Activated CD4-positive, alpha-beta T cell treated with anti-CD3 and anti-CD28 coated beads for 24 hours (primary cell): ENCODE results near the gene GALNT9.
"Not testable (repeated sequence)": the region's sequence is repeated elsewhere in the genome, so short reads cannot be mapped to it uniquely, and the experiment has no call there.

Experiments
- DNase-seq, 2 donors: peaks; one replicate each; pipeline ENCODE4 v3.0.0-alpha.2; 2020; ENCODE audit warnings: low read depth in 2 of 2

GALNT9 gene

GRCh38 chr12:132279930-132280329 lies 49.5 kb downstream of the GALNT9 start:
- DNase-seq, result no peak

- no peak for DNase-seq
Measured at GRCh38 chr12:132279184-132279889, 50.1 kb downstream of the GALNT9 start.

- no peak for DNase-seq
Measured at GRCh38 chr12:132278401-132279183, 50.8 kb downstream of the GALNT9 start.

- DNase-seq, result no peak
Measured at GRCh38 chr12:132277949-132278348, 51.4 kb downstream of the GALNT9 start.

- no peak for DNase-seq
Measured at GRCh38 chr12:132277374-132277941, 51.9 kb downstream of the GALNT9 start.

GRCh38 chr12:132276827-132277373 lies 52.5 kb downstream of the GALNT9 start:
- no peak for DNase-seq

GRCh38 chr12:132276066-132276826 lies 53.1 kb downstream of the GALNT9 start:
- no peak for DNase-seq

GRCh38 chr12:132275631-132276030 lies 53.8 kb downstream of the GALNT9 start:
- DNase-seq, result no peak

- no peak for DNase-seq
Measured at GRCh38 chr12:132275110-132275531, 54.3 kb downstream of the GALNT9 start.

- no peak for DNase-seq
Measured at GRCh38 chr12:132273992-132274334, 55.4 kb downstream of the GALNT9 start.

GRCh38 chr12:132272711-132273110 lies 56.7 kb downstream of the GALNT9 start:
- DNase-seq, result no peak

- no peak for DNase-seq
Measured at GRCh38 chr12:132271755-132272092, 57.7 kb downstream of the GALNT9 start.

- DNase-seq, result no peak
Measured at GRCh38 chr12:132270969-132271754, 58.2 kb downstream of the GALNT9 start.

- DNase-seq, result no peak
Measured at GRCh38 chr12:132270516-132270915, 58.9 kb downstream of the GALNT9 start.

- no peak for DNase-seq
Measured at GRCh38 chr12:132269271-132269968, 60.0 kb downstream of the GALNT9 start.

- DNase-seq, result no peak
Measured at GRCh38 chr12:132268674-132269073, 60.7 kb downstream of the GALNT9 start.

- no peak for DNase-seq
Measured at GRCh38 chr12:132267873-132268272, 61.5 kb downstream of the GALNT9 start.

GRCh38 chr12:132266802-132267201 lies 62.6 kb downstream of the GALNT9 start:
- DNase-seq, result no peak

GRCh38 chr12:132266370-132266769 lies 63.0 kb downstream of the GALNT9 start:
- DNase-seq, result no peak

GRCh38 chr12:132265822-132266221 lies 63.6 kb downstream of the GALNT9 start:
- not testable (repeated sequence) for DNase-seq
